GM21723 (cell line): ENCODE measurements around the gene CCDC88C.

Experiments
- ATAC-seq: cut with Tn5 transposase; IDR thresholded peaks from one replicate; pipeline ENCODE4 v1.9.1; 2021; ENCODE audit warnings: mild to moderate bottlenecking, moderate library complexity; ENCODE audit not compliant: unreplicated experiment

CCDC88C gene

DNA sequence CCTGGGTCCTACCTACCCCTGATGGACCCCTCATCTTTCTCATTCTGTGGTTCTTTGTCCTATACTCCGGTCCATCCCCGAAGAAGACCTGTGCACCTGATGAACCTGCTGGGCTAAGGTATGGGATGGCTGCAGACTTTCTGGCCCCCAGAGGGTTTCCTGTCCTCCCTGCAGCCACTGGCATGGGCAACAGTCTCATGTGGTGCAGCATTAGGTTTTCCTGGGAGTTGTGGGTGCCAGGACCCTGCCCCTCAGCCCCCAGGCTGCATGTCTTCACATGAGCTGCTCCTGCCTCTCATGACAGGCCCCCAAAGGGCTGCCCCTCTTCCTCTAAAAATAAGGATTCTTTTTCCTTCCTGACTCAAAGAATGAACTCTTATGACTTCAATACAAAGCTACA is 100.9 kb downstream of the CCDC88C start:
- ATAC-seq, result no peak

GRCh38 chr14:91315844-91316267 is 101.8 kb downstream of the CCDC88C start:
- peak; percentile 82 for ATAC-seq

DNA sequence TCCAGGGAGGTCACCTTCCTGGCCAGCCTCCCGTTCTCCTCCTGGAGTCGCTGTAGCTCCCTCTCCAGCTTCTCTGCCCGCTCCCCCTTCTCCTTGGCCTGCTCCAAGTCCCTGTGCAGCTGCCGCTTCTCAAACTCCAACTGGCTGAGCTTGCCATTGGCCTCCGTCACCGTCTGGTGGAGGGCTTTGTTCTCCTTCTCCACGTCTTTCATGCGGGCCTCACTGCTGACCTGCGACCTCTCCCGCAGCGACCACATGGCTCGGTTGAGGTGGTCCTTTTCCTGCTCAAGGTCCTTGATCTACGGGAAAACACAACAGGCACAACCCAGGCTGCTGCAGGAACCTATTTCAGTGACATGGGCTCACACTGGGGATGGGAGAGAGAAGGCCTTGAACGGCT is 103.8 kb downstream of the CCDC88C start:
- ATAC-seq, result no peak

DNA sequence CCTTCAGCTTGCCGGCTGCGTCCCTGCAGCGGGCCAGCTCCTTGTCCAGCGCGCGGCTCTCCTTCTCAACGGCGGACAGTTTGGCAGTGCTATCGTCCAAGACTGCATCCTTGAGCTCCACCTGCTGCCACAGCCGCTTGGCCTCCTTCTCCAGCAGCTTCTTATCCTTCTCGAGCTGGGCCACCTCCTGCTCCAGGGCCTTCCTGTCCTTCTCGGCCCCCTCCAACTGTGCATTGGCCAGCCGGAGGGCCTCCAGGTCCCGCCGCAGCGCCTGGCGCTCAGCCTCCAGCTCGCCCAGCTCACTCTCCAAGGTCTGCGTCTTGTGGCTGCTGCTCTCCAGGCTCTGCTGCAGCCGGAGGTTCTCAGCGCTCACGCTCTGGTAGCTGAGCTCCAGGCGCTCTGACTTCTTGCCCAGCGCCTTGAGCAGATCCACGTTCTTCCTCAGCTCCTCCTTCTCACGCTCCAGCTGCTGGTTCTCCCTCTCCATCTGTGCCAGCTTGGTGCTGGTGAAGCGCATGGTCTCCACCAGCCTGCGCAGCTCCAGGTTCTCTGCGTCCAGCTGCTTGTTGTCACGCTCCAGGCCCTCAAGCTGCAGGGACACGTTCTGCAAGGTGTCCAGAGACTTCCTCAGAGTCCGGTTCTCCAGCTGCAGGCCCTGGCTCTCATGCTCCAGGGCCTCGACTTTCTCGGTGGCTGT is 104.3 kb downstream of the CCDC88C start:
- no peak for ATAC-seq

DNA sequence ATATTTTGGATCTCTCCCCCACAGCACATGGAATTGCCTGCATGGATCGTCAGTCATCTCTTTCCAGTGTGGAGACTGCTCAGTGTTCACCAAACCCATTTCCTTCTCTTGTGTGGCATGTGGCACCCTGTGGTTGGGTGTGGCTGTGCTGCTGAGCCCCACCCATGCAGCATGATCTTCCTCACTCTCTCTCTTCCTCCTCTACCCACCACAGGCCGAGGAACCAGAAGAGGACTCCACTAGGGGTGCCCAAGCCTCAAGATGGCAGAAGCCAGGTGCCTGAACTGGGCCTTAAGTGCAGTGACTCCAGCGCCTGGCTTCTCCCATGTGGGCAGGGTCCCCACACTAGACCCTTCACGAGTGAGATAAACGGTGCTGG is 106.3 kb downstream of the CCDC88C start:
- ATAC-seq, result no peak

GRCh38 chr14:91310606-91311283 is 106.9 kb downstream of the CCDC88C start:
- ATAC-seq, result no peak

- no peak for ATAC-seq
Observed at GRCh38 chr14:91309756-91310280, 107.8 kb downstream of the CCDC88C start.

DNA sequence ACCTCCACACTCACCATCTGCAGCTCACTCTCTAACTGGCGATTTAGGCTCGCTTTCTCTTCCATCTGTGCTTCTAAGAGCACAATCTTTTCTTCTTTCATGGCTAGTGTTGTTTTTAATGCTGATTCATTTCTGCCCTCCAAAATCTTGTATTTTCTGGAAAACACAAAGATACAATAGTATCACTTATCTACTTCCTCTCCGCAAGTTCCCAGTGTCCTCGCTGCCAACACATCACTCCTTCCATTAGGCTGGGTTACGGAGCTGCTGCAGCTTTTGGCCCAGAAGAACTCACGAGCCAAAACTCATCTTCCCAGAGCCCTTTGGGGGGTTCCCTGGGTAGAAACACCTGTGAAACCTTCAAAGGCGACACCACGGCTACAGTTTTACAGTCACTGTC is 109.3 kb downstream of the CCDC88C start:
- ATAC-seq, result no peak

- no peak for ATAC-seq
Observed at GRCh38 chr14:91307652-91308051, 110.0 kb downstream of the CCDC88C start.

DNA sequence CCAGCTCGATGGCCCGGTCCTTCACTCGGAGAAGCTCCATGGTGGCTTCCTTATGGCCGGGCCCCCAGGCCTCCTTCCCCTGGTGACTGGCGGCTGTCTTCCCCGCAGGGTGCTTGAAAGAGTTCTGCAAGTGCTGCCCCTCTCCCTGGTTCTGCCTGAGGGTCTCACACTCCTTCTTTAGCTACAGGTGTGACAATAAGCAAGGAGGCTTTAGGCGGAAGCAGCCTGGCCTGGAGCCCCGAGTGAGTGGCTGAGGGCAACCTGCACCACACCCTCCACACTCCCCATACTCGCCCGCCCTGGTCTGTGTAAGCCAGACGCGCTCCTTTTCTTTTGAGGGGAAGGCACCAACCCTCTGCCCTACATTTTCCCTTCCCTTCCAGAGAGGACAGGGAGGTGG is 110.6 kb downstream of the CCDC88C start:
- ATAC-seq, result no peak

- no peak for ATAC-seq
Observed at GRCh38 chr14:91306547-91306946, 111.1 kb downstream of the CCDC88C start.

GRCh38 chr14:91305650-91306431 is 111.8 kb downstream of the CCDC88C start:
- ATAC-seq, result no peak

DNA sequence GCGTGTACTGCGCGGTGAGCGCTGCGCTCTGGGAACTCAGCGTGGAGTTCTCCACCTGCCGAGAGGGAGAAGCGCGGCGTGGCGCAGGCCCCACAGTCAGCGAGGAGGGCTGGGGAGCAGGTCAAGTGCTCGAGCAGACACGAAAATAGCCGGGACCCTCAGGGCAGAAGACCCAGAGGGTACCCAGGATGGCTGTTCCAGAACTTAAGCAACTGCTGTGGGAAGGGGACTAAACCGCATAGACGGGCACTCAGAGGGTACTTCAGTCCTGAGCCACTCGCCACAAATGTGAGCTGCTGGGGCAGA is 113.7 kb downstream of the CCDC88C start:
- no peak for ATAC-seq

- no peak for ATAC-seq
Observed at GRCh38 chr14:91303091-91303923, 114.3 kb downstream of the CCDC88C start.

- no peak for ATAC-seq
Observed at GRCh38 chr14:91302391-91302790, 115.2 kb downstream of the CCDC88C start.

- ATAC-seq, result no peak
Observed at GRCh38 chr14:91300957-91301356, 116.7 kb downstream of the CCDC88C start.

DNA sequence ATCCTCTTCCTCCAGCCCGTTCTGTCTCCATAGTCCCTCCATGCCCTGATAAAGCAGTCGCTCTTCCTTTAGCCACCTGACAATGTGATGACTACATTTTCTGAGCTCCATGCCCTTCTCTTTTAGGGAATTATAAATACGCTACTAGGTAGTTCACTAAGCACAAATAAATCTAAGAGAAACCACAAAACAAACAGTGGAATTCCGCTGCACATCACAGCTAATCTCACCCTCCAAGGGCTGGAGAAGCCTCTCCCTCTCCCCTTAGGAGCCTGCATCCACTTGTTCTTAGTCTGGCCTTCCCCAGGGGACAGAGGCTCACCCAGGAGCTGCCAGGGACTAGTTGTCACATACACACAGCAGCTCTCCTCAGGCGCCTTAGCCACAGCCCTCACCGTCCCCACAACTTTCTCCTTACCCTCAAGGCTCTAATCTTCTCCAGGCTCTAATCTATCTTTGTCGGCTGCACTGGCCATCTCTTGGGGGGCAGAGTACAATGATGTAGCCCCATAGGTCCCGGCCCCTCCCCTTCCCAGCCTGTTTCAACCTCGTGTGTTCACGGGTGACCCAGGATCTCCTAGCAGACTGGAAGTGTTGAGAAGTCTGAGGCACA is 117.2 kb downstream of the CCDC88C start:
- no peak for ATAC-seq

GRCh38 chr14:91299121-91300115 is 118.2 kb downstream of the CCDC88C start:
- ATAC-seq, result no peak

GRCh38 chr14:91298576-91298975 is 119.0 kb downstream of the CCDC88C start:
- ATAC-seq, result no peak
